ENCODE results near the gene NUDT15.

Gene NUDT15

DNA sequence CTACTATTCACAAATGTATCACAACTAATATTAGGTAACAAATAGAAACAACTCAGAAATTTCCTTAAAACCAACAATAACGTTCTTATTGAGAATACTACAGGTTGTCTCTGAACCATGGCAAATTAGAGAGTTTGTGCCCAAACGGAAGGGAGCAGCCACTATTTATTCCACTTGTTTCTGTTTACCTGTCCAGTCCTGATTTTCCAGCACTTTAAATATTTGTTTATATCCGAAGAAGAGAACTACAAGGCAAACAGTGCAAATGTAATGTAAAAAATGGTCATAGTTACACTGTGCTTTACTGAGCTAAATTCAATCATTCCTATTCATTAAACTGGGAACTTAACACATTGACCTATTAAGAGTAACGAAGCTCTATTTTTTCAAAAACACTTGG, 45.7 kb upstream of the NUDT15 start:
- Histone ChIP-seq H3K4me1 (ENCODE audit: insufficient read depth, low read length, poor library complexity, severe bottlenecking) (peaks cover 7% of the 10 kb centered on the region), H3K79me2 (ENCODE audit: insufficient read depth, low read length) (peaks cover 48% of the 10 kb centered on the region), H3K9me3 (ENCODE audit: insufficient read depth, low read depth, low read length) (no peaks in the 10 kb centered on the region), H3F3A (ENCODE audit: low read depth) (no peaks in the 10 kb centered on the region), H3K27me3 (ENCODE audit: insufficient read depth, low read length, poor library complexity, severe bottlenecking) (no peaks in the 10 kb centered on the region), H3K9ac (ENCODE audit: low read depth, low read length, poor library complexity, severe bottlenecking) (no peak overlapping the region), H2AFZ (ENCODE audit: low read length) (no peak overlapping the region), H3K36me3 (ENCODE audit: insufficient read depth, low read length) (peaks cover 55% of the 10 kb centered on the region), H3K9me2 (replicated peaks; ENCODE audit: low read depth, low read length) (no peaks in the 10 kb centered on the region), H3K4me2 (ENCODE audit: low read depth, low read length, poor library complexity, severe bottlenecking) (no peak overlapping the region), H3K4me3 (ENCODE audit: low read length, poor library complexity, severe bottlenecking) (no peak overlapping the region), H4K20me1 (ENCODE audit: insufficient read depth, low read length, poor library complexity, severe bottlenecking) (peaks cover 5% of the 10 kb centered on the region)
- TF ChIP-seq CTCF (conservative IDR thresholded peaks at IDR 0.05; ENCODE audit: low read length): no peak
- no peak for TF ChIP-seq EZH2phosphoT487 (IDR thresholded peaks at IDR 0.05; ENCODE audit: borderline replicate concordance)

- peak overlapping the region; percentile 93 for H3K4me3 ChIP-seq (ENCODE audit: low read length, poor library complexity, severe bottlenecking)
Measured at GRCh38 chr13:47997384-47997783, 40.1 kb upstream of the NUDT15 start.

GRCh38 chr13:47999973-48000372, 37.6 kb upstream of the NUDT15 start:
- TF ChIP-seq CTCF (conservative IDR thresholded peaks at IDR 0.05; ENCODE audit: low read length) (no peak), EZH2phosphoT487 (IDR thresholded peaks at IDR 0.05; ENCODE audit: borderline replicate concordance) (no peak)
- no peaks in the 10 kb centered on the region for H3K9me2 ChIP-seq (replicated peaks; ENCODE audit: low read depth, low read length)
- peaks cover 36% of the 10 kb centered on the region for H3K4me1 ChIP-seq (ENCODE audit: insufficient read depth, low read length, poor library complexity, severe bottlenecking)
- peaks cover 15% of the 10 kb centered on the region for H4K20me1 ChIP-seq (ENCODE audit: insufficient read depth, low read length, poor library complexity, severe bottlenecking)
- peaks cover 54% of the 10 kb centered on the region for H3K79me2 ChIP-seq (ENCODE audit: insufficient read depth, low read length)
- H3K4me2 ChIP-seq (ENCODE audit: low read depth, low read length, poor library complexity, severe bottlenecking): peak overlapping the region; percentile 81
- H3K36me3 ChIP-seq (ENCODE audit: insufficient read depth, low read length): no peaks in the 10 kb centered on the region
- no peaks in the 10 kb centered on the region for H3F3A ChIP-seq (ENCODE audit: low read depth)
- peak overlapping the region; percentile 87 for H3K9ac ChIP-seq (ENCODE audit: low read depth, low read length, poor library complexity, severe bottlenecking)
- H3K27me3 ChIP-seq (ENCODE audit: insufficient read depth, low read length, poor library complexity, severe bottlenecking): no peaks in the 10 kb centered on the region
- H3K9me3 ChIP-seq (ENCODE audit: insufficient read depth, low read depth, low read length): no peaks in the 10 kb centered on the region
- no peak overlapping the region for H2AFZ ChIP-seq (ENCODE audit: low read length)
- peak overlapping the region; percentile 93 for H3K4me3 ChIP-seq (ENCODE audit: low read length, poor library complexity, severe bottlenecking)

More at GRCh38 chr13:47997384-47997783, 40.1 kb upstream of the NUDT15 start:
- Histone ChIP-seq H3K9ac (ENCODE audit: low read depth, low read length, poor library complexity, severe bottlenecking) (peak overlapping the region; percentile 10), H3K9me2 (replicated peaks; ENCODE audit: low read depth, low read length) (no peaks in the 10 kb centered on the region), H3K36me3 (ENCODE audit: insufficient read depth, low read length) (peaks cover 14% of the 10 kb centered on the region; the same call in 1 of the 2 replicates), H3K4me2 (ENCODE audit: low read depth, low read length, poor library complexity, severe bottlenecking) (peak overlapping the region; percentile 81), H3K79me2 (ENCODE audit: insufficient read depth, low read length) (peaks cover 66% of the 10 kb centered on the region), H2AFZ (ENCODE audit: low read length) (no peak overlapping the region), H3K27me3 (ENCODE audit: insufficient read depth, low read length, poor library complexity, severe bottlenecking) (no peaks in the 10 kb centered on the region), H4K20me1 (ENCODE audit: insufficient read depth, low read length, poor library complexity, severe bottlenecking) (peaks cover 15% of the 10 kb centered on the region), H3F3A (ENCODE audit: low read depth) (no peaks in the 10 kb centered on the region), H3K9me3 (ENCODE audit: insufficient read depth, low read depth, low read length) (no peaks in the 10 kb centered on the region), H3K4me1 (ENCODE audit: insufficient read depth, low read length, poor library complexity, severe bottlenecking) (peaks cover 38% of the 10 kb centered on the region)
- TF ChIP-seq CTCF (conservative IDR thresholded peaks at IDR 0.05; ENCODE audit: low read length) (no peak), EZH2phosphoT487 (IDR thresholded peaks at IDR 0.05; ENCODE audit: borderline replicate concordance) (no peak)

Measured in Loucy (cell line).